ENCODE results near the gene EPHB6.
A peak's percentile ranks its signal among the peaks of the same experiment; 100 is the strongest.

- TF ChIP-seq POLR2AphosphoS5 (IDR thresholded peaks at IDR 0.05; ENCODE audit: low read depth, low read length): no peak
- no peak for TF ChIP-seq TAF1 (IDR thresholded peaks at IDR 0.05; ENCODE audit: low read depth, low read length)
- TF ChIP-seq POU2F2 (IDR thresholded peaks at IDR 0.05; ENCODE audit: low read depth, low read length): no peak
- TF ChIP-seq POLR2A (IDR thresholded peaks at IDR 0.05; ENCODE audit: low read depth, low read length): peak; percentile 53
These were observed 46.9 kb upstream of the EPHB6 start for GRCh38 chr7:142807855-142808460.

All from GM12891 (cell line).